H9 (cell line): ENCODE measurements around the gene C11orf58. TPM values are rescaled to one million over a fixed set of nuclear protein-coding genes. Genes with fewer than 3 reads are reported as not detected.

Experiments
- DNase-seq: peaks from one replicate; pipeline ENCODE4 v3.0.0-alpha.2; 2017
- H2AFZ ChIP-seq: one replicate; pipeline ENCODE4 v1.6.1; 2013; ENCODE audit warnings: mild to moderate bottlenecking, low read length, control low read depth, moderate library complexity
- H2AK5ac ChIP-seq: 2 replicates; pipeline ENCODE4 v1.6.1; 2013; ENCODE audit warnings: low read length, control low read depth, mixed read lengths; ENCODE audit not compliant: insufficient read length
- H2BK120ac ChIP-seq: one replicate; pipeline ENCODE4 v1.6.1; 2013; ENCODE audit warnings: low read depth, mild to moderate bottlenecking, low read length, control low read depth, inconsistent platforms; ENCODE audit not compliant: poor library complexity, severe bottlenecking
- H2BK12ac ChIP-seq: 2 replicates; pipeline ENCODE4 v1.6.1; 2013; ENCODE audit warnings: low read length, control low read depth, mixed read lengths, low read depth; ENCODE audit not compliant: insufficient read length
- H2BK15ac ChIP-seq: 2 replicates; pipeline ENCODE4 v1.6.1; 2013; ENCODE audit warnings: low read depth, low read length, control low read depth
- H2BK20ac ChIP-seq: one replicate; pipeline ENCODE4 v1.6.1; 2013; ENCODE audit warnings: low read depth, mild to moderate bottlenecking, low read length, control low read depth, inconsistent platforms; ENCODE audit not compliant: poor library complexity, severe bottlenecking
- H2BK5ac ChIP-seq: 2 replicates; pipeline ENCODE4 v1.6.1; 2013; ENCODE audit warnings: low read length, control low read depth, mixed read lengths; ENCODE audit not compliant: insufficient read length
- H3K14ac ChIP-seq: 2 replicates; pipeline ENCODE4 v1.6.1; 2013; ENCODE audit warnings: low read length, control low read depth; ENCODE audit not compliant: insufficient read depth
- H3K18ac ChIP-seq: 2 replicates; pipeline ENCODE4 v1.6.1; 2013; ENCODE audit warnings: low read depth, mild to moderate bottlenecking, mixed read lengths, low read length, control low read depth; ENCODE audit not compliant: insufficient read length
- H3K23ac ChIP-seq: 2 replicates; pipeline ENCODE4 v1.6.1; 2013; ENCODE audit warnings: low read length, control low read depth, mixed read lengths, low read depth; ENCODE audit not compliant: insufficient read length
- H3K23me2 ChIP-seq: 2 replicates; pipeline ENCODE4 v1.6.1; 2013; ENCODE audit warnings: low read depth, mild to moderate bottlenecking, mixed read lengths, low read length, control low read depth; ENCODE audit not compliant: insufficient read length, poor library complexity, severe bottlenecking
- H3K27ac ChIP-seq: 2 replicates; pipeline ENCODE4 v1.5.1; 2013; ENCODE audit warnings: low read length, control low read depth, mixed read lengths, low read depth; ENCODE audit not compliant: insufficient read length
- H3K27me3 ChIP-seq: 2 replicates; pipeline ENCODE4 v1.6.1; 2013; ENCODE audit warnings: low read length, control low read depth, inconsistent platforms; ENCODE audit not compliant: insufficient read depth
- H3K4ac ChIP-seq: 2 replicates; pipeline ENCODE4 v1.6.1; 2013; ENCODE audit warnings: low read depth, mild to moderate bottlenecking, control low read depth, inconsistent platforms, low read length, moderate library complexity
- H3K4me1 ChIP-seq: 2 replicates; pipeline ENCODE4 v1.6.1; 2013; ENCODE audit warnings: low read length, control low read depth, inconsistent platforms; ENCODE audit not compliant: insufficient read depth
- H3K4me2 ChIP-seq: 2 replicates; pipeline ENCODE4 v1.6.1; 2013; ENCODE audit warnings: low read length, control low read depth, mixed read lengths; ENCODE audit not compliant: insufficient read length, insufficient read depth
- H3K56ac ChIP-seq: 2 replicates; pipeline ENCODE4 v1.6.1; 2013; ENCODE audit warnings: low read depth, mild to moderate bottlenecking, mixed read lengths, low read length, control low read depth; ENCODE audit not compliant: insufficient read length
- H3K79me1 ChIP-seq: 2 replicates; pipeline ENCODE4 v1.6.1; 2013; ENCODE audit warnings: low read depth, mild to moderate bottlenecking, moderate library complexity, low read length, control low read depth, inconsistent platforms; ENCODE audit not compliant: insufficient read depth, poor library complexity, severe bottlenecking
- H3K79me2 ChIP-seq: 2 replicates; pipeline ENCODE4 v1.6.1; 2013; ENCODE audit warnings: low read length, control low read depth, inconsistent platforms; ENCODE audit not compliant: insufficient read depth
- H3K9ac ChIP-seq: 2 replicates; pipeline ENCODE4 v1.6.1; 2013; ENCODE audit warnings: low read length, control low read depth, mixed read lengths; ENCODE audit not compliant: insufficient read length; ENCODE audit errors: extremely low read depth
- H3K9me3 ChIP-seq: one replicate; pipeline ENCODE4 v1.6.1; 2013; ENCODE audit warnings: low read depth, low read length, inconsistent platforms; ENCODE audit not compliant: control insufficient read depth
- H3T11ph ChIP-seq: one replicate; pipeline ENCODE4 v1.6.1; 2013; ENCODE audit warnings: mild to moderate bottlenecking, low read length, control low read depth, inconsistent platforms
- H4K20me1 ChIP-seq: one replicate; pipeline ENCODE4 v1.6.1; 2013; ENCODE audit not compliant: control insufficient read depth, insufficient read length, insufficient read depth
- H4K5ac ChIP-seq: 2 replicates; pipeline ENCODE4 v1.6.1; 2013; ENCODE audit warnings: low read depth, mild to moderate bottlenecking, mixed read lengths, low read length, control low read depth; ENCODE audit not compliant: insufficient read length
- H4K8ac ChIP-seq: replicated peaks from 2 replicates; pipeline ENCODE4 v1.6.1; 2013; ENCODE audit warnings: low read length, control low read depth, mixed read lengths, low read depth; ENCODE audit not compliant: insufficient read length
- H4K91ac ChIP-seq: 2 replicates; pipeline ENCODE4 v1.6.1; 2013; ENCODE audit warnings: low read depth, mild to moderate bottlenecking, moderate library complexity, mixed read lengths, low read length, control low read depth; ENCODE audit not compliant: insufficient read length
- H3K27ac Mint-ChIP-seq, 3 experiments: 2 replicates in 2 of 3; 3 replicates in 1 of 3; pipeline ENCODE4 v1.8.0; 2020 to 2021; ENCODE audit warnings: mixed read lengths in 3 of 3, mild to moderate bottlenecking in 1 of 3, moderate library complexity in 1 of 3
- H3K27me3 Mint-ChIP-seq: 2 replicates; pipeline ENCODE4 v1.8.0; 2021; ENCODE audit warnings: low read depth, mild to moderate bottlenecking, moderate library complexity, mixed read lengths
- H3K36me3 Mint-ChIP-seq, 3 experiments: 2 replicates in 2 of 3; 3 replicates in 1 of 3; pipeline ENCODE4 v1.8.0; 2020 to 2021; ENCODE audit warnings: low read depth in 3 of 3, mixed read lengths in 3 of 3; ENCODE audit not compliant: insufficient read depth in 1 of 3
- H3K4me1 Mint-ChIP-seq, 2 experiments: 2 replicates each; pipeline ENCODE4 v1.8.0; 2020; ENCODE audit warnings: mixed read lengths in 2 of 2
- H3K4me3 Mint-ChIP-seq, 2 experiments: 2 replicates in 1 of 2; 3 replicates in 1 of 2; pipeline ENCODE4 v1.8.0; 2020 to 2021; ENCODE audit warnings: mild to moderate bottlenecking in 2 of 2, mixed read lengths in 2 of 2, moderate library complexity in 1 of 2
- H3K9me3 Mint-ChIP-seq, 2 experiments: 2 replicates in 1 of 2; 3 replicates in 1 of 2; pipeline ENCODE4 v1.8.0; 2020; ENCODE audit warnings: mild to moderate bottlenecking in 2 of 2, mixed read lengths in 2 of 2, moderate library complexity in 1 of 2
- WGBS: extraction: QIAGEN DNeasy Blood & Tissue Kit; methylation state at CpG from one replicate; pipeline ENCODE4 v1.1.7; 2013; ENCODE audit warnings: missing lambda C conversion rate, low lambda C conversion rate, mixed read lengths; ENCODE audit not compliant: insufficient read length; ENCODE audit errors: extremely low coverage; 5-methylcytosine and 5-hydroxymethylcytosine counted together
- total RNA-seq: library from RNA; stranded (reverse); gene quantifications from 2 replicates; pipeline ENCODE4 v1.2.1, GENCODE V29; 2021
- TF ChIP-seq, protein P1 (sequence below): fragments of 200-600 bp; sonication (generic); conservative IDR thresholded peaks from 3 replicates; pipeline ENCODE4 v1.8.0; 2021; ENCODE audit warnings: antibody characterized with exemption, mild to moderate bottlenecking

Gene C11orf58
- total RNA-seq, 1 experiment from 2014 or later = 169 TPM

GRCh38 chr11:16767137-16767536 lies 28.7 kb downstream of the C11orf58 start:
- no peak overlapping the region for H2BK120ac ChIP-seq
- no peaks in the 10 kb centered on the region for H3K4me1 ChIP-seq
- no peak overlapping the region for H3K14ac ChIP-seq
- no peak overlapping the region for H3K9ac ChIP-seq
- H2BK12ac ChIP-seq = no peak overlapping the region
- no peaks in the 10 kb centered on the region for H3K23me2 ChIP-seq
- no peak overlapping the region for H3K56ac ChIP-seq
- H4K91ac ChIP-seq = no peak overlapping the region
- H3K4me2 ChIP-seq = no peak overlapping the region
- no peaks in the 10 kb centered on the region for H4K20me1 ChIP-seq
- no peaks in the 10 kb centered on the region for H3K27me3 ChIP-seq
- WGBS = no CpG with 5 or more reads among the region's 4 CpGs
- no peak overlapping the region for H3K4me3 Mint-ChIP-seq
- H3K23ac ChIP-seq = no peak overlapping the region
- no peak overlapping the region for H3T11ph ChIP-seq
- H4K8ac ChIP-seq = no peak overlapping the region
- H3K18ac ChIP-seq = no peak overlapping the region
- no peaks in the 10 kb centered on the region for H3K36me3 Mint-ChIP-seq
- no peaks in the 10 kb centered on the region; the same call in 1 of the 2 replicates for H3K27me3 Mint-ChIP-seq
- no peak overlapping the region for H3K4ac ChIP-seq
- no peaks in the 10 kb centered on the region for H3K79me1 ChIP-seq
- no peak overlapping the region for H2BK15ac ChIP-seq
- H3K9me3 ChIP-seq = no peaks in the 10 kb centered on the region
- H3K4me1 Mint-ChIP-seq = peaks cover 5% of the 10 kb centered on the region in 2 experiments; a peak in 3 of 4 replicates
- H3K79me2 ChIP-seq = no peaks in the 10 kb centered on the region
- no peak overlapping the region for H2BK20ac ChIP-seq
- no peak overlapping the region for H2AK5ac ChIP-seq
- H4K5ac ChIP-seq = no peak overlapping the region
- TF ChIP-seq, protein P1, sequence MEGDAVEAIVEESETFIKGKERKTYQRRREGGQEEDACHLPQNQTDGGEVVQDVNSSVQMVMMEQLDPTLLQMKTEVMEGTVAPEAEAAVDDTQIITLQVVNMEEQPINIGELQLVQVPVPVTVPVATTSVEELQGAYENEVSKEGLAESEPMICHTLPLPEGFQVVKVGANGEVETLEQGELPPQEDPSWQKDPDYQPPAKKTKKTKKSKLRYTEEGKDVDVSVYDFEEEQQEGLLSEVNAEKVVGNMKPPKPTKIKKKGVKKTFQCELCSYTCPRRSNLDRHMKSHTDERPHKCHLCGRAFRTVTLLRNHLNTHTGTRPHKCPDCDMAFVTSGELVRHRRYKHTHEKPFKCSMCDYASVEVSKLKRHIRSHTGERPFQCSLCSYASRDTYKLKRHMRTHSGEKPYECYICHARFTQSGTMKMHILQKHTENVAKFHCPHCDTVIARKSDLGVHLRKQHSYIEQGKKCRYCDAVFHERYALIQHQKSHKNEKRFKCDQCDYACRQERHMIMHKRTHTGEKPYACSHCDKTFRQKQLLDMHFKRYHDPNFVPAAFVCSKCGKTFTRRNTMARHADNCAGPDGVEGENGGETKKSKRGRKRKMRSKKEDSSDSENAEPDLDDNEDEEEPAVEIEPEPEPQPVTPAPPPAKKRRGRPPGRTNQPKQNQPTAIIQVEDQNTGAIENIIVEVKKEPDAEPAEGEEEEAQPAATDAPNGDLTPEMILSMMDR = no peak
- H2AFZ ChIP-seq = no peak overlapping the region
- H3K9me3 Mint-ChIP-seq = no peaks in the 10 kb centered on the region
- H3K27ac Mint-ChIP-seq = no peak overlapping the region
- no peak overlapping the region for H2BK5ac ChIP-seq
- no peak for DNase-seq
- no peak overlapping the region for H3K27ac ChIP-seq
